CD4-positive, alpha-beta T cell treated with Interleukin-21 for 1 hour (primary cell): ENCODE results near the gene ZSCAN23.
"Not testable (repeated sequence)": the region's sequence is repeated elsewhere in the genome, so short reads cannot be mapped to it uniquely, and the experiment has no call there.

Source experiments
- DNase-seq: peaks from one replicate; pipeline ENCODE4 v3.0.0-alpha.2; 2020

The ZSCAN23 gene

GRCh38 chr6:28433119-28433518 lies 10.2 kb downstream of the ZSCAN23 start:
- no peak for DNase-seq

DNA sequence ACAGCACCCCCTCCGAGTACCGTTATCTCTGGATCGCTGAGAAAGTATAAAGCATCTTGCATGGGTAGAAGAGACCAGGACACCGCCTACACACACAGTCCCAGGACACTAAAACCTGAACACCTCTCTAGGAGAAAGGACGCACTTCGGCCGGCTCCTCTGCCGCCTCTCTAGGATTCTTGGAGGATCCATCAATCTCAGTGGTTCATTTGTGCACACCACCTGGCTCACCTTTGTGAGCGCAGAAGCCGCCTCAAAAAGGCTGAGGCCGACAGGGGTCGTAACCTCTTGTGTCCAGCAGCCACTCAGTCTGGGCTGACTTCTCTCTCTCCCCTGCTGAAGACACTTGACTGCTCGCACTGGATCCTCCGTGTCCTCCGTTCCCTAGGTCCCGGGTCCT lies 13.5 kb downstream of the ZSCAN23 start:
- DNase-seq, result no peak

- no peak for DNase-seq
Measured at GRCh38 chr6:28425944-28426541, 17.2 kb downstream of the ZSCAN23 start.

GRCh38 chr6:28424163-28424562 lies 19.1 kb downstream of the ZSCAN23 start:
- no peak for DNase-seq

DNA sequence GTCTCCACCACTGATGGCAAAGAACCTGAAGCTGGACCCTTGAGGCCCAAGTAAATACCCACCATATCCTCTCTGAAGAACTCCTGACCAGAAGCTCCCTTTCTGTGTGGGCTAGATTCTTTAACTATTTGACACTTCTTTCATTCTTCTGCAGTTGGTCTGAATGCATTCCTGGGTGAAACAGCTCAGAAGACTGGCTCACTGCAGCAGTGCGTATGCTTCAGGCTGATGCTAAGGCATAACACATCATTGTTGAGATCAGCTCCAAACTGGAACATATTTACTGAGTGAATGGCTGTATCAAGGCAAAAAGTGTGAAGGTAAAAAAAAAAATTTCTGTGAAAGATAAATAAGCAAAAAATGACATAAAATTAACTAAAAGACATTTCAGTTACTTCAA lies 19.7 kb downstream of the ZSCAN23 start:
- no peak for DNase-seq

- no peak for DNase-seq
Measured at GRCh38 chr6:28413681-28414080, 29.6 kb downstream of the ZSCAN23 start.

DNA sequence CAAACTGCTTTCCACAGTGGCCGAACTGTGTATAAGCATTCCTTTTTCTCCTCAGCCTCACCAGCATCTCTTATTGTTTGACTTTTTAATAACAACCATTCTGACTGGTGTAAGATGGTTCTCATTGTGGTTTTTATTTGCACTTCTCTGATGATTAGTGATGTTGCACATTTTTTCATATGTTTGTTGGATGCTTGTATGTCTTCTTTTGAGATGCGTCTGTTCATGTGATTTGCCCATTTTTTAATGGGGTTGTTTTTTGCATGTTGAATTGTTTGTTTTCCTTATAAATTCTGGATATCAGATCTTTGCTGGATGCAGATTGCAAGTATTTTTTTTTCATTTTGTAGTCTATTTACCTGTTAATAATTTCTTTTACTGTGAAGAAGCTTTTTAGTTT lies 32.5 kb downstream of the ZSCAN23 start:
- DNase-seq, result no peak

- DNase-seq, result no peak
Measured at GRCh38 chr6:28408076-28408802, 35.1 kb downstream of the ZSCAN23 start.

- no peak for DNase-seq
Measured at GRCh38 chr6:28407401-28407800, 35.9 kb downstream of the ZSCAN23 start.

DNA sequence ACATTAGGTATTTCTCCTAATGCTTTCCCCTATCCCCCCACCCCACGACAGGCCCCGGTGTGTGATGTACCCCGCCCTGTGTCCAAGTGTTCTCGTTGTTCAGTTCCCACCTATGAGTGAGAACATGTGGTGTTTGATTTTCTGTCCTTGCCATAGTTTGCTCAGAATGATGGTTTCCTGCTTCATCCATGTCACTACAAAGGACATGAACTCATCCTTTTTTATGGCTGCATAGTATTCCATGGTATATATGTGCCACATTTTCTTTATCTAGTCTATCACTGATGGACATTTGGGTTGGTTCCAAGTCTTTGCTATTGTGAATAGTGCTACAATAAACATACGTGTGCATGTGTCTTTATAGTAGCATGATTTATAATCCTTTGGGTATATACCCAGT lies 39.4 kb downstream of the ZSCAN23 start:
- DNase-seq, result not testable (repeated sequence)

GRCh38 chr6:28402197-28402596 lies 41.1 kb downstream of the ZSCAN23 start:
- no peak for DNase-seq

DNA sequence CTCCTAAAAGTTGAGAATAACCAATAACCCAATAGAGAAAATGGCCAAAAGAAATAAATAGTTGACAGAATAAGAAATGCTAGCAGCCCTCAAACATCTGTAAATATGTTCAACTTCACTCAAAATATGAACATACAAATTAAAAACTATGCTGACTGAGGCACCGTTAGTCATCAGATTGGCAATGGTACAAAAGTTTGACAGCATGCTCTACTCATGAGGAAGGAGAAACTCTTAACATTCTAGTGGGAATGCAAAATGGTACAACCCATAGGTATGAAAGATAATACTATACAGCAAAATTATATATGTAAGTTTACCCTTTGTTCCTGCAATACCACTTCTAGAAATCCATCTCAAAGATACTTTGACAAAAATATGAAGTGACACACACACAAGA lies 42.1 kb downstream of the ZSCAN23 start:
- no peak for DNase-seq

DNA sequence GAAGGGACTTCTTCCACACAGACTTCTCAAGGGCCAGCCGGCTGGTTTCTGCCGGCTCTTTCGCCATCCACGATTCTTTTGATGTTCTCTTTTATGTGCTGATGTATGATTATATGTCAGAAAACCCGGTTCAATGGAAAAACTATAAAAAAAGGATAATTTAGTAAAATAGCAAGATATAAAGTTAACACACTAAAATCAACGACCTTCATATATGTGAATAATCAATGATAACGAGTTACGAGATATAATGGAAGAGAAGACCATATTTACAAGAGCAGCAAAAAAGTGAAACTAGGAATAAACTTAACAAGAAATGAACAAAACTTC lies 43.2 kb downstream of the ZSCAN23 start:
- no peak for DNase-seq

DNA sequence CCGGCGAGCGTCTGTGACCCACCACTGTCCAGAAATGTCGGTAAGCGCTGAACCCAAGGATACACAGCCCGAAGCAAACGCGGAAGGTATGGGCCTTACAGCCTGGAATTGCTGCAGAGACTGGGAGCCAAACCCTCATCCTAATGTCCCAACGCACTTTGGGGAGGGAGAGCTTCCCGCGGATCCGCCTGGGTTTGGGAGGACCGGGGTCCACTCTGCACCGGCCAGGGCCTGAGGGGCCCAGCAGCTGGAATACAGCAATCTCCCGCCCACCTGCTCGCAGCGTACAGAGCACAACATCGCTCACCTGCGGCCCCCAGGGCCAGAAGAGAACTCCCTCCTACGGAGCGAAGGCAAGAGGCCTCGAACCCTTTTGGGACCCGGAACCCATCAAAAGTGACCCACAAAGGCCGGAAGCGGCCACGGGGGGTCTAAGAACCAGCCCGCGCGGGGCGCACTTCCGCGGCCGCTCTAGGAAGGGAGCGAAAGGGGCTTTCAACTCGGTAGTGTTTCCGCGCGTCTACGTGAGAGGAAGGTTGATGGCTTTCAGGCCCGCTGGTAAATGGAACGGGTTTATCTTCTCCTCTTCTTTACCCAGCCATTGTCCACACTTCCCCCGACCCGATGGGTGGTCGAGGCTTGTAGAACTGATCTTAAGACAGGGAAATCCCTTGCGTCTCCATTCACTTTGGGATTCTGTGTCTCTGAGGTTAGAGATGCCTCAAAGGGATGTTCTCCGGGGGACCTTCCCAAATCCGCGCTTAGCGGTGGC lies 43.8 kb downstream of the ZSCAN23 start, which contains the start of gene ZSCAN12:
Gene ZSCAN12 (minus strand): TSS at position 398 of the 772 bp plus-strand sequence. CDS start 1,342 bp downstream, outside the sequence.
- DNase-seq, result peak; percentile 88

- no peak for DNase-seq
Measured at GRCh38 chr6:28395918-28396317, 47.4 kb downstream of the ZSCAN23 start.

DNA sequence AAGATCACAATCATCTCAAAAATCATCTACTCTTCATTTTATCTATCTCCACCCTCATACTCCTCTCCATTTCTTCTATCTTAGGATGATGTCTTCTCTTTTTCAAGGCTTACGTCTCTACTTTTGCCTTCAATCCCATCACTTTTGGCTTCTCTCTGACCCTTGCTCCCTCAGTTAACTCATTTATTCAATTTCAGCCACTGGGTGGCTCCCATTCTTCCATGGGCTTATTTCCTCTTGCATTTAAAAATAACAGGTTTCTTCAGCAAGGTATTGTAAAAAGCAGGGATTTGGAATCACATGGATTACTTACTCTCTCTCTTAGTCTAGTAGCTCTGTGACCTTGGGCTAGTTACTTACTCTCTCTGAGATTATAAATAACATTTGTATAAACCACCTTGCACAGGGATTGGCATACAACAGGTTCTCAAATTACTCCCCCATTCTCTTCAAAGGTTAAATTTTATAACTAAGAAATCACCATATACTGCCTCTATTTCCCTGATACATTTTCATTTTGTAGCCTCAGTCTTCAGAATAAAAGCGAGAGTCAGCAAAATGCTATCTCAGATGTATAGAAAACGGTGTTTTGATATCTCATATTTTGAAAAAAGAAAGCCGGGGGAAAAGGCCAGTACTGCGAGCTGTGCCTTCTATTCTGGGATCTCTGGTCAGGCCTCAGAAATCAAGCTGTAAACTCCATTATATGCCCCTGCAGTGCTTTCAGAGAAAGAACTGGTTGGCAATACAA lies 49.2 kb downstream of the ZSCAN23 start:
- no peak for DNase-seq

- no peak for DNase-seq
Measured at GRCh38 chr6:28390688-28391087, 52.6 kb downstream of the ZSCAN23 start.

GRCh38 chr6:28384143-28384533 lies 59.2 kb downstream of the ZSCAN23 start:
- DNase-seq, result no peak

GRCh38 chr6:28383235-28384142 lies 59.8 kb downstream of the ZSCAN23 start:
- DNase-seq, result peak; percentile 43
